Kidney epithelial cell (primary cell): ENCODE measurements around the gene DLX3. TPM values are rescaled to one million over a fixed set of nuclear protein-coding genes. Genes with fewer than 3 reads are reported as not detected.

Experiments used
- DNase-seq: peaks from one replicate; pipeline ENCODE4 v3.0.0-alpha.2; 2010; ENCODE audit warnings: low read depth
- H3K27me3 ChIP-seq: 2 replicates; pipeline ENCODE4 v1.6.0; 2011; ENCODE audit warnings: low read length; ENCODE audit not compliant: control insufficient read depth, insufficient read depth
- H3K36me3 ChIP-seq: 2 replicates; pipeline ENCODE4 v1.5.1; 2011; ENCODE audit warnings: low read length; ENCODE audit not compliant: control insufficient read depth, insufficient read depth
- H3K4me3 ChIP-seq: 2 replicates; pipeline ENCODE4 v1.5.1; 2011; ENCODE audit warnings: low read depth, mild to moderate bottlenecking, control low read depth, low read length
- total RNA-seq: library from RNA; depleted of rRNA; stranded (reverse); fragments of >200 nt; gene quantifications from 2 replicates; pipeline ENCODE4 v1.2.3, GENCODE V29; 2015
- TF ChIP-seq, protein P1 (sequence below): IDR thresholded peaks from 2 replicates; pipeline ENCODE4 v1.5.1; 2011; ENCODE audit warnings: mild to moderate bottlenecking, moderate library complexity, low read length, control low read depth, inconsistent platforms; ENCODE audit not compliant: insufficient read depth, poor library complexity, severe bottlenecking

Gene DLX3
- total RNA-seq, 1 donor from 2014 or later = 0.04 TPM

DNA sequence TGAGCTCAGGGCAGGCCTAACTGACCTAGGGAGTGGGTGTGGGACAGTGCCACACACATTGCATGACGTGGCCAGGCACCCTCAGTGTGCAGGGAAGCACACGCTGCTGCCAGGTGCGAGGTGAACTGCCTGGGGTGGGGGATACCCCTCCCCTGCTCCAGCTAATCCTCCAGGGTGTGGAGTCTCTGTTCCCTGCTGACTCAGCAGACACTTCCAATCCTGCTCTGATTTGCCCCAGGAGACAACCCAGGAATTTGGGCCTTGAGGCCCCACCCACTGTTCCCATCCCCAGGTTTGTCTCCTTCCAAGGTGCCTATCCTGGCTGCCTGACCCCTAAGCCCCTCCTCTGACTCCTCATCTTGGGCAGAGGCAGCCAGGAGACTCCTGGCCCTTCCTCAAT is 10.7 kb downstream of the DLX3 start:
- DNase-seq = no peak
- H3K27me3 ChIP-seq = peaks cover 66% of the 10 kb centered on the region
- H3K36me3 ChIP-seq = no peaks in the 10 kb centered on the region
- TF ChIP-seq, protein P1, sequence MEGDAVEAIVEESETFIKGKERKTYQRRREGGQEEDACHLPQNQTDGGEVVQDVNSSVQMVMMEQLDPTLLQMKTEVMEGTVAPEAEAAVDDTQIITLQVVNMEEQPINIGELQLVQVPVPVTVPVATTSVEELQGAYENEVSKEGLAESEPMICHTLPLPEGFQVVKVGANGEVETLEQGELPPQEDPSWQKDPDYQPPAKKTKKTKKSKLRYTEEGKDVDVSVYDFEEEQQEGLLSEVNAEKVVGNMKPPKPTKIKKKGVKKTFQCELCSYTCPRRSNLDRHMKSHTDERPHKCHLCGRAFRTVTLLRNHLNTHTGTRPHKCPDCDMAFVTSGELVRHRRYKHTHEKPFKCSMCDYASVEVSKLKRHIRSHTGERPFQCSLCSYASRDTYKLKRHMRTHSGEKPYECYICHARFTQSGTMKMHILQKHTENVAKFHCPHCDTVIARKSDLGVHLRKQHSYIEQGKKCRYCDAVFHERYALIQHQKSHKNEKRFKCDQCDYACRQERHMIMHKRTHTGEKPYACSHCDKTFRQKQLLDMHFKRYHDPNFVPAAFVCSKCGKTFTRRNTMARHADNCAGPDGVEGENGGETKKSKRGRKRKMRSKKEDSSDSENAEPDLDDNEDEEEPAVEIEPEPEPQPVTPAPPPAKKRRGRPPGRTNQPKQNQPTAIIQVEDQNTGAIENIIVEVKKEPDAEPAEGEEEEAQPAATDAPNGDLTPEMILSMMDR = no peak
- no peak overlapping the region for H3K4me3 ChIP-seq

DNA sequence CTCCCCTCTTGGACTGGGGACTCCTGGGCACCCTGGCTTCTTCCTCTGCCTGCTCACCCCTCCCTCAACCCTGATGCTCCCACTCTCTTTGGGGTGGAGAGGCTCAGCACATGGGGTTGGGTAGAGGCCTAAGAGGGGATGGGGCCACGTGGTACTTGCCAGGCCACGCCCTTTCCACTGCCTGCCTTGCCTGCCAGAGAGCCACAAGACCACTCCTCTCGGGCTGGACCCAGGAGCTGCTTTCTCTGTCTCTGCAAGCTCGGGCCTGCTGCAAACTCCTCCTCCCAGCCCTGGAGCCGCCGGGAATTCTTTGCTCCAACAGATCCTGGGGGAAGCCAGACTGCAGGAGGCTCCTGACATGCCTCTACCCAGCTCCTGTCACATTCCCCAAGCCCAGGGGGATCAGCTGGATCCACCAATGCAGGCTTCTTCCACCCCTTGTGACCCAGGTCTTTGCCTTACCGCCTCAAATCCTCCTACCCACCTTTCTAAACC is 14.3 kb downstream of the DLX3 start:
- H3K27me3 ChIP-seq = peaks cover 56% of the 10 kb centered on the region
- TF ChIP-seq, protein P1 = no peak
- no peak for DNase-seq

DNA sequence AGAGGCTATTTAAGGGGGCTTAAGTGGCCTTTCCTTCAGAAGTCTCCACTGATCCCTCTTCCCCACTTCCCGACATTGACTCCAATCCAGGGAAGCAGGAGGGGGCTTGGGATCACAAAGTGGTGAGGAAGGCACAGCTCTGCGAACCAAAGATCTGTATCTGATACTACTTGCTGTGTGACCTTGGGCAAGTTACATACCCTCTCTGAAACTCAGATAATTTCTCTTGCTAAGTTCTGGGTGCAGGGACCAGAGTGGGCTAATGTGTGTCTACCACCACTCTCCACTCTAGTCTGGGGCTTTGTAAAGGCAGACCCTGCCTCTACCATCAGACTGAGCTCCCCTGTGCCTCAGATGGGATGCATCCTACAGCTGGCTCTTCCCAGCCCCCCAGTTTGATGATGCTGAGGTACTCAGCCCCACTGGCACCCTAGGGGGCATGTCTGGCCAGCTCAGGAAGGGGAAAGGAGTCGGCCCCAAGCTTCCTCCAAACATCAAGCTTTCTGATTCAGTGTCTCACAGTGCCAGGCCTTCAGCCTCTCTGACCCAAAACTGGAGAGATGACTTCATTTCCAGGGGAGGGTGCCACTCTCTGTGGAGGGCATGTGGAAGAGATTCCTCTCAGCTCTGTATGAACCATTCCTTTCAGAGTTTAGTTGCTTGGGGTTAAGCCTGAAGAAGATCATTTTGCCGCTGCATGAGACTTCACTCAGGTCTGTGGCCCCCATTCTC is 15.1 kb downstream of the DLX3 start:
- DNase-seq = no peak
- TF ChIP-seq, protein P1 = no peak
- H3K4me3 ChIP-seq = no peak overlapping the region
- peaks cover 58% of the 10 kb centered on the region for H3K27me3 ChIP-seq
- no peaks in the 10 kb centered on the region for H3K36me3 ChIP-seq

More for the DNA sequence above, 14.3 kb downstream of the DLX3 start:
- Histone ChIP-seq H3K36me3 (no peaks in the 10 kb centered on the region), H3K4me3 (no peak overlapping the region)

DNA sequence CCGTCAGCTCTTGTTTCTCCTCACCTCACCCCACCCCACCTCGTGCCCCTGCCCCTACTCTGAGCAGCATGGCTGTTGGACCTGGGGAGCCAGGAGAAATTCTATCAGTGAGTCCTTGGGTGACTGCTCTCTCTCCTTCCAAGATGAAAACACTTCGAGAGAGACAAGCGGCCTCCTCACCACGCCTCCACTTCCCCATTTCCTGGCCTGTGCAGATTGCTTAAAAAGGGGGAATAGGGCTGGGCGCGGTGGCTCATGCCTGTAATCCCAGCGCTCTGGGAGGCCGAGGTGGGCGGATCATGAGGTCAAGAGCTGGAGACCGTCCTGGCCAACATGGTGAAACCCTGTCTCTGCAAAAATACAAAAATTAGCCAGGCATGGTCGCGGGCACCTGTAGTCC is 16.5 kb downstream of the DLX3 start:
- Histone ChIP-seq H3K27me3 (peaks cover 61% of the 10 kb centered on the region), H3K36me3 (no peaks in the 10 kb centered on the region), H3K4me3 (no peak overlapping the region)
- TF ChIP-seq, protein P1 = no peak
- no peak for DNase-seq

DNA sequence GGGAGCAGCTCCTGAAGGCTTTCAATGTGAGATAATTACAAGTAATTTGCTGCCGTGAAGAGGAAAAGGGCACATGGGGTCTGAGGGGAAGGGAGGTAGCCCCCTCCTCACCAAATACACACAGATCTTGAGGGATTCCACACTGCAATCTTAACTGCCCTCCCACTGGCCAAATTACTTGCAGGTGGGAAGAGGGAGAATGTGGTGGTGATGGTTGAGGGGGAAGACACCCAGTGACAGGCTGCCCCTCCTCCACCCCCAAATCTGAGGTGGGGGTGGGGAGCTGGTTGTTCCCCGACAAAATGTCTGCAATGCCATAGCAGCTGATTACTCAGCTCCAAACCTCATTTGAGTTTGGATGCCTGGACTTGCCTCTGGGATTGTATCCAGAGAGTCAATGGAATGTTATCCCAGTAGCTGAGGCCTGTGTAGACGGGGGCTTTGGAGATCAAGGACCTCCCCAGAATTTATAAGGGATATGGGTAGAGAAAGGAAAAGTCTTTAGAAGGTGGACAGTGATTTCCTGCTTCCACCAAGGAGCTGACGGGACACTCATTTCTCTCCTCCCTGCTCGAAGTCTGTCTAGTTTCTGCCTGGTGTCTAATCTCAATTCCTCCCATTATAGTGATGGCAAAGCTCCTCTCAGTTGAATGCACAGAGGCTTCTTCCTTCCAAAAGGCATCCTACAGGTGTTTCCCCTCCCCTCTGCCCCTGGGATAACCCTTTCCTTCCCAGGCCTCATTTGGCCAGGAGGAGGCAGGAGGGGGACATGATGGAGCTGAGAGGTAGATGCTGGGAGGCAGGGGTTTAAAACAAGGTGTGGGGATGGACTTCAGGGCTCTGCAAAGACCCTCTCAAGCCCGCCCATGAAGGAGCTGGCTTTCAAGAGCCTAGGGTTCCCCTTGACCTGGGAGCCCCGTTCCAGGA is 17.3 kb downstream of the DLX3 start:
- Histone ChIP-seq H3K27me3 (peaks cover 69% of the 10 kb centered on the region), H3K36me3 (no peaks in the 10 kb centered on the region), H3K4me3 (no peak overlapping the region)
- DNase-seq = no peak
- TF ChIP-seq, protein P1 = no peak
